KMS-11 (cell line): ENCODE data around the gene TMEM72.

ENCODE experiments used
- H2AFZ ChIP-seq: fragments of 200-600 bp; sonication (generic); 2 replicates; pipeline ENCODE4 v1.6.1; 2016; ENCODE audit warnings: antibody characterized with exemption, mixed run types, low read depth
- H3K27ac ChIP-seq: fragments of 200-600 bp; sonication (generic); 2 replicates; pipeline ENCODE4 v1.6.1; 2016; ENCODE audit warnings: mild to moderate bottlenecking, mixed run types
- H3K27me3 ChIP-seq: fragments of 200-600 bp; sonication (generic); 2 replicates; pipeline ENCODE4 v1.6.1; 2017; ENCODE audit warnings: mild to moderate bottlenecking, low read depth, mixed run types, moderate library complexity; ENCODE audit not compliant: insufficient read depth
- H3K36me3 ChIP-seq: fragments of 200-600 bp; sonication (generic); 2 replicates; pipeline ENCODE4 v1.6.1; 2017; ENCODE audit warnings: mild to moderate bottlenecking, mixed run types; ENCODE audit not compliant: insufficient read depth
- H3K4me1 ChIP-seq: fragments of 200-600 bp; sonication (generic); 2 replicates; pipeline ENCODE4 v1.6.1; 2016; ENCODE audit warnings: mild to moderate bottlenecking, low read depth, mixed run types; ENCODE audit not compliant: poor library complexity, severe bottlenecking
- H3K4me2 ChIP-seq: fragments of 200-600 bp; sonication (generic); 2 replicates; pipeline ENCODE4 v1.7.0; 2016; ENCODE audit warnings: mild to moderate bottlenecking, mixed run types
- H3K4me3 ChIP-seq: fragments of 200-600 bp; sonication (generic); IDR thresholded peaks from 2 replicates; pipeline ENCODE4 v1.6.1; 2017; ENCODE audit warnings: low read depth, low read length, mixed read lengths; ENCODE audit not compliant: insufficient read depth
- H3K79me2 ChIP-seq: fragments of 200-600 bp; sonication (generic); 2 replicates; pipeline ENCODE4 v1.6.1; 2016; ENCODE audit warnings: low read depth, mixed run types; ENCODE audit not compliant: insufficient read depth
- H3K9ac ChIP-seq: fragments of 200-600 bp; sonication (generic); 2 replicates; pipeline ENCODE4 v1.6.1; 2016; ENCODE audit warnings: mild to moderate bottlenecking, mixed run types
- H4K20me1 ChIP-seq: fragments of 200-600 bp; sonication (generic); 2 replicates; pipeline ENCODE4 v1.6.1; 2016; ENCODE audit warnings: mild to moderate bottlenecking, mixed run types; ENCODE audit not compliant: insufficient read depth
- TF ChIP-seq, protein P1 (sequence below): fragments of 200-600 bp; sonication (generic); conservative IDR thresholded peaks from 2 replicates; pipeline ENCODE4 v1.6.1; 2017; ENCODE audit warnings: low read depth, mild to moderate bottlenecking, antibody characterized with exemption, low read length, moderate library complexity, mixed read lengths

TMEM72 gene

DNA sequence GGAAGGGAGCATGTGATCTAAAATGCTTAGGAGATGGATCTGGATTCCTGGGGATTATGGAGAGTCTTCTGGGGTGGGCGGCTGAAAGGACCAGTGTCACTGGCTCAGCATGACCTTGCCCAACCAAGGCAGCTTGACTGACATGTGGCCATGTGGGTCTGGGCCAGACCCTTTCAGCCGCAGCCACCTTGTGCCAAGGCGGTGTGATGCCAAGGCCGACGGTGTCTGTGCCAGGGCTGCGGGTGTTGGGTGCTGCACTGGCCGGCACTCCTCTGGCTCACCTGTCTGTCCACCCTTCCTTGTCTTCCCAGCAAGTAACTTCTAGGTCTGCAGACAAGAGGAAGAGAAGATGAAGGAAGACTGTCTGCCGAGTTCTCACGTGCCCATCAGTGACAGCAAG lies 58.7 kb downstream of the TMEM72 start:
- TF ChIP-seq, protein P1, sequence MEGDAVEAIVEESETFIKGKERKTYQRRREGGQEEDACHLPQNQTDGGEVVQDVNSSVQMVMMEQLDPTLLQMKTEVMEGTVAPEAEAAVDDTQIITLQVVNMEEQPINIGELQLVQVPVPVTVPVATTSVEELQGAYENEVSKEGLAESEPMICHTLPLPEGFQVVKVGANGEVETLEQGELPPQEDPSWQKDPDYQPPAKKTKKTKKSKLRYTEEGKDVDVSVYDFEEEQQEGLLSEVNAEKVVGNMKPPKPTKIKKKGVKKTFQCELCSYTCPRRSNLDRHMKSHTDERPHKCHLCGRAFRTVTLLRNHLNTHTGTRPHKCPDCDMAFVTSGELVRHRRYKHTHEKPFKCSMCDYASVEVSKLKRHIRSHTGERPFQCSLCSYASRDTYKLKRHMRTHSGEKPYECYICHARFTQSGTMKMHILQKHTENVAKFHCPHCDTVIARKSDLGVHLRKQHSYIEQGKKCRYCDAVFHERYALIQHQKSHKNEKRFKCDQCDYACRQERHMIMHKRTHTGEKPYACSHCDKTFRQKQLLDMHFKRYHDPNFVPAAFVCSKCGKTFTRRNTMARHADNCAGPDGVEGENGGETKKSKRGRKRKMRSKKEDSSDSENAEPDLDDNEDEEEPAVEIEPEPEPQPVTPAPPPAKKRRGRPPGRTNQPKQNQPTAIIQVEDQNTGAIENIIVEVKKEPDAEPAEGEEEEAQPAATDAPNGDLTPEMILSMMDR: no peak
- H3K4me3 ChIP-seq: no peak overlapping the region
- H4K20me1 ChIP-seq: no peaks in the 10 kb centered on the region
- H3K4me1 ChIP-seq: peaks cover 100% of the 10 kb centered on the region
- H3K27me3 ChIP-seq: no peaks in the 10 kb centered on the region
- peak overlapping the region; percentile 89; the same call in 1 of the 2 replicates for H3K27ac ChIP-seq
- no peak overlapping the region for H3K9ac ChIP-seq
- peaks cover 74% of the 10 kb centered on the region for H3K79me2 ChIP-seq
- H2AFZ ChIP-seq: no peak overlapping the region
- H3K4me2 ChIP-seq: peak overlapping the region; percentile 46; the same call in 1 of the 2 replicates
- peaks cover 9% of the 10 kb centered on the region; the same call in 1 of the 2 replicates for H3K36me3 ChIP-seq

DNA sequence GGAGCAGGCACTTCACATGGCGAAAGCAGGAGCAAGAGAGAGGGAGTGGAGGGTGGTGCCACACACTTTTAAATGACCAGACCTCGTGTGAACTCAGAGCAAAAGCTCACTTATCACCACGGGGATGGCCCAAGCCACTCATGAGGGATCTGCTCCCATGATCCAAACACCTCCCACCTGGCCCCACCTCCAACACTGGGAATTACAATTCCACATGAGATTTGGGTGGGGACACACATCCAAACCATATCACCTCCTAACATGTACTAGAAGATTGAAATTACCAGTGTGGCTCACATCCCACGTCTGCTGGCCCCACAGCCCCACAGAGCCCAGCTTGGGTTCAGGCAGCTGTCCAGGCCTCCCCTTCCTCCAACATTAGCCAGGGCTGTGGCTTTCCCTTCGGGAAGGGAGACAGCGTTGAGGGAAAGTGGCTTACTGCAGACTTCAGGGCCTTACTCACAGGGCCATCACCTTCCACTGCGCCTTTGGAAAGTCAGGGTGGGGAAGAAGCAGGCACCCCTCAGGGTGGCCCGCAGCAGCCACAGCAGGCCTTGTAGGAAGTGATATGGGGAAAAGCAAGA lies 59.8 kb downstream of the TMEM72 start:
- Histone ChIP-seq H2AFZ (no peak overlapping the region), H4K20me1 (no peaks in the 10 kb centered on the region), H3K4me1 (peaks cover 97% of the 10 kb centered on the region), H3K9ac (no peak overlapping the region), H3K4me2 (peak overlapping the region; percentile 88; the same call in 1 of the 2 replicates), H3K36me3 (peaks cover 9% of the 10 kb centered on the region; the same call in 1 of the 2 replicates), H3K27ac (peak overlapping the region; percentile 33; the same call in 1 of the 2 replicates), H3K4me3 (no peak overlapping the region), H3K27me3 (no peaks in the 10 kb centered on the region), H3K79me2 (peaks cover 66% of the 10 kb centered on the region)
- TF ChIP-seq, protein P1: no peak

DNA sequence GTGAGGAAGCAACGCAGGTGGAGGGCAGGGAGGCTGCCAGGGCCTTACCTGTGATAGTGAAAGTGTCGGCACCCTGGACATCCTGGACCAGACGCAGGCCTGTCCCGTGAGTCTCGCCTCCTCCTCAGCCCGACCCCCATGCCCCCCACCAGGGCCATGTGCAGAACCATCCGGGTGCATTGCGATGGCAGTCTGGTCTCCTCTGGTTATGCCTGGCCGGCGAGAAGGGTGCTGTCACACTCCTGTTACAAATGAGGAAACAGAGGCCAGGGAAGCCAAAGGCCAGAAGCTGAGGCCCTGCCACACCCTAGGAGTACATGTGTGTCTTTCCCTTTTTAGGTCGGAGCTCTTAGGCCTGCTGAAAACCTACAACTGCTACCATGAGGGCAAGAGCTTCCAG lies 60.3 kb downstream of the TMEM72 start:
- H3K4me1 ChIP-seq: peaks cover 97% of the 10 kb centered on the region

DNA sequence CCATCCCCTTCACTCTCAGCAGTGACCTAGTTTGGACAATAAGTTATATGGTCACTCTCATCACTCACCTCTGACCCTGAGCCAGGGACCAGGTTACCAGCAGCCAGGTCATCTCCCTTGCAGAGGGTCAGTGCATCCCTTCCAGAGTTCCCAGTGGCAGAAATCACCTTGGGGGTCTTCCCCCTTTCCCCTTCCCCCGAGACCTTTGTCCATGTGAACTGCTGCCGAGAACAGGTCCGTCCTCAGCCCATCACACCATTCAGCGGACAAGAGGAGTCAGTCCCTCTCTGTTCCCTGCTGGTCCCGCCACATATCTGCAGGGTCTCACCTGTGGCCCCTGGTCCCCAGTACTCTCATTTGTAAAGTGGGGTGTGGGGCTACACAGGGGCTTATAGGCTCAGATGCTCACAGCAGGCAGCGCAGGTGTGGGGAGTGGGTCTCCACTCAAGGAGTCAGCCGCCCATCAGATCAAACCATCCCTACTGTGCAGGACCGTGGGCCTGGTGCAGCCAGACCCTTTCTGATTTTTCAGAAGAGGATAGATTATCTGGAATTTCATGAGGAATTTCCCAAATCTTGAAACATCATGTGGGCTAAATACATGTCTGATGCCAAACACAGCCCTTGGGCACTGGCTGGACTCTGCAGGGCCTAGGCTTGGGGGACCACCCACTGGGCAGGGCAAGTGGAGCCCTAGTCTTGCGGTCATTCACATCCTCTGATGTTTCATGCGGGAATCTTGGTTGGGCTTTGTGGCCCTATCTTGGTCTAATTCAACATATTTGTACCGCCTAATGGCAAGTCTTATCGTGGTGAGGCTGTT lies 61.0 kb downstream of the TMEM72 start:
- Histone ChIP-seq H2AFZ (no peak overlapping the region), H3K9ac (no peak overlapping the region; the same call in 1 of the 2 replicates), H3K4me1 (peaks cover 97% of the 10 kb centered on the region), H3K4me3 (no peak overlapping the region), H3K4me2 (peak overlapping the region; percentile 88), H3K27me3 (no peaks in the 10 kb centered on the region), H3K27ac (peak overlapping the region; percentile 66), H4K20me1 (no peaks in the 10 kb centered on the region), H3K79me2 (peaks cover 66% of the 10 kb centered on the region), H3K36me3 (peaks cover 9% of the 10 kb centered on the region; the same call in 1 of the 2 replicates)
- TF ChIP-seq, protein P1: no peak

More for the DNA sequence above, 60.3 kb downstream of the TMEM72 start:
- no peak overlapping the region for H3K9ac ChIP-seq
- peaks cover 66% of the 10 kb centered on the region for H3K79me2 ChIP-seq
- H2AFZ ChIP-seq: no peak overlapping the region
- no peak overlapping the region for H3K4me3 ChIP-seq
- peak overlapping the region; percentile 66; the same call in 1 of the 2 replicates for H3K27ac ChIP-seq
- TF ChIP-seq, protein P1: no peak
- H3K27me3 ChIP-seq: no peaks in the 10 kb centered on the region
- peaks cover 9% of the 10 kb centered on the region; the same call in 1 of the 2 replicates for H3K36me3 ChIP-seq
- H4K20me1 ChIP-seq: no peaks in the 10 kb centered on the region
- peak overlapping the region; percentile 88 for H3K4me2 ChIP-seq
